B cell (primary cell): ENCODE data around the gene TMEM151A.

Experiments used
- CTCF ChIP-seq: fragments of 200-600 bp; IDR thresholded peaks from one replicate; pipeline ENCODE4 v1.8.0; 2022; ENCODE audit warnings: antibody characterized with exemption, mild to moderate bottlenecking
- EZH2 ChIP-seq: IDR thresholded peaks from 2 replicates; pipeline ENCODE4 v1.6.1; 2012; ENCODE audit warnings: borderline replicate concordance, low read depth, mild to moderate bottlenecking, moderate library complexity, low read length; ENCODE audit not compliant: insufficient read depth, poor library complexity, severe bottlenecking

GRCh38 chr11:66312549-66313320 lies 21.0 kb downstream of the TMEM151A start:
- TF ChIP-seq CTCF (no peak), EZH2 (no peak)
